Mesothelial cell of epicardium (in vitro differentiated cells): ENCODE results near the gene LY6G5B. TPM values are rescaled to one million over a fixed set of nuclear protein-coding genes. Genes with fewer than 3 reads are reported as not detected.

Experiments
- DNase-seq, 2 experiments: peaks; one replicate each; pipeline ENCODE4 v3.0.0; 2021; ENCODE audit warnings: low spot score in 2 of 2; ENCODE audit not compliant: unreplicated experiment in 2 of 2
- H3K27ac Mint-ChIP-seq: 2 replicates; pipeline ENCODE4 v1.8.0; 2021; ENCODE audit warnings: mixed read lengths
- H3K27me3 Mint-ChIP-seq: 2 replicates; pipeline ENCODE4 v1.8.0; 2021; ENCODE audit warnings: low read depth, mixed read lengths
- H3K36me3 Mint-ChIP-seq: 2 replicates; pipeline ENCODE4 v1.8.0; 2021; ENCODE audit warnings: mixed read lengths
- H3K4me1 Mint-ChIP-seq: 2 replicates; pipeline ENCODE4 v1.8.0; 2021; ENCODE audit warnings: mixed read lengths
- H3K4me3 Mint-ChIP-seq: 2 replicates; pipeline ENCODE4 v1.8.0; 2021; ENCODE audit warnings: mild to moderate bottlenecking, moderate library complexity, mixed read lengths
- H3K9me3 Mint-ChIP-seq: 2 replicates; pipeline ENCODE4 v1.8.0; 2021; ENCODE audit warnings: mixed read lengths
- total RNA-seq: library from RNA; stranded (reverse); gene quantifications from 3 replicates; pipeline ENCODE4 v1.2.1, GENCODE V29; 2021
- TF ChIP-seq, protein P1 (sequence below): fragments of 200-600 bp; sonication (generic); IDR thresholded peaks from one replicate; pipeline ENCODE4 v1.5.0; 2021; ENCODE audit warnings: antibody characterized with exemption; ENCODE audit not compliant: unreplicated experiment

The LY6G5B gene
- total RNA-seq, 1 donor from 2014 or later: 36.5 TPM

GRCh38 chr6:31631209-31631608, 38.6 kb upstream of the LY6G5B start:
- H3K4me1 Mint-ChIP-seq: no peaks in the 10 kb centered on the region
- H3K27ac Mint-ChIP-seq: no peak overlapping the region
- no peaks in the 10 kb centered on the region for H3K9me3 Mint-ChIP-seq
- H3K27me3 Mint-ChIP-seq: no peaks in the 10 kb centered on the region
- H3K36me3 Mint-ChIP-seq: peaks cover 49% of the 10 kb centered on the region
- TF ChIP-seq, protein P1, sequence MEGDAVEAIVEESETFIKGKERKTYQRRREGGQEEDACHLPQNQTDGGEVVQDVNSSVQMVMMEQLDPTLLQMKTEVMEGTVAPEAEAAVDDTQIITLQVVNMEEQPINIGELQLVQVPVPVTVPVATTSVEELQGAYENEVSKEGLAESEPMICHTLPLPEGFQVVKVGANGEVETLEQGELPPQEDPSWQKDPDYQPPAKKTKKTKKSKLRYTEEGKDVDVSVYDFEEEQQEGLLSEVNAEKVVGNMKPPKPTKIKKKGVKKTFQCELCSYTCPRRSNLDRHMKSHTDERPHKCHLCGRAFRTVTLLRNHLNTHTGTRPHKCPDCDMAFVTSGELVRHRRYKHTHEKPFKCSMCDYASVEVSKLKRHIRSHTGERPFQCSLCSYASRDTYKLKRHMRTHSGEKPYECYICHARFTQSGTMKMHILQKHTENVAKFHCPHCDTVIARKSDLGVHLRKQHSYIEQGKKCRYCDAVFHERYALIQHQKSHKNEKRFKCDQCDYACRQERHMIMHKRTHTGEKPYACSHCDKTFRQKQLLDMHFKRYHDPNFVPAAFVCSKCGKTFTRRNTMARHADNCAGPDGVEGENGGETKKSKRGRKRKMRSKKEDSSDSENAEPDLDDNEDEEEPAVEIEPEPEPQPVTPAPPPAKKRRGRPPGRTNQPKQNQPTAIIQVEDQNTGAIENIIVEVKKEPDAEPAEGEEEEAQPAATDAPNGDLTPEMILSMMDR: no peak
- no peak for DNase-seq
- H3K4me3 Mint-ChIP-seq: no peak overlapping the region

- no peak for DNase-seq
- Mint-ChIP-seq H3K27me3 (no peaks in the 10 kb centered on the region), H3K36me3 (peaks cover 48% of the 10 kb centered on the region), H3K27ac (peak overlapping the region; percentile 21), H3K9me3 (no peaks in the 10 kb centered on the region), H3K4me3 (no peak overlapping the region), H3K4me1 (no peaks in the 10 kb centered on the region)
- TF ChIP-seq, protein P1: no peak
These were observed 38.0 kb upstream of the LY6G5B start for GRCh38 chr6:31631681-31632278.

- H3K36me3 Mint-ChIP-seq: peaks cover 44% of the 10 kb centered on the region
- no peaks in the 10 kb centered on the region for H3K4me1 Mint-ChIP-seq
- H3K27ac Mint-ChIP-seq: peak overlapping the region; percentile 21
- no peak overlapping the region for H3K4me3 Mint-ChIP-seq
- H3K9me3 Mint-ChIP-seq: no peaks in the 10 kb centered on the region
- H3K27me3 Mint-ChIP-seq: no peaks in the 10 kb centered on the region
- no peak for DNase-seq
- TF ChIP-seq, protein P1: no peak
These were observed 37.4 kb upstream of the LY6G5B start for GRCh38 chr6:31632279-31632946.

DNA sequence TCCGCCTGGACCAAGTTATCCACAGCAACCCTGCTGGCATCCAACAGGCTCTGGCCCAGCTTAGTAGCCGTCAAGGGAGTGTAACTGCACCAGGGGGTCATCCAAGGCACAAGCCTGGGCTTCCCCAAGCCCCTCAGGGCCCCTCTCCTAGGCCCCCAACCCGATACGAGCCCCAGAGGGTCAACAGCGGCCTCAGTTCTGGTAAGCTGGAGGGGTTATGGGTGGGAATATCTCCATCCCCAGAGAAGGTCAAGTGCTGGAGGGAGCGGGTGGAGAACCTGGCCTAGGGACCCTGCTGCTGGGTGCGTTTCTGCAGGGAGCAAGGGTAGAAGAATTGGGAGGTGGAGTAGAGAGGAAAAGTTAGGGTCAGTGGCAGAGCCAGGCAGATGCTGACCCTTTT, 36.3 kb upstream of the LY6G5B start:
- Mint-ChIP-seq H3K4me3 (no peak overlapping the region), H3K9me3 (no peaks in the 10 kb centered on the region), H3K36me3 (peaks cover 36% of the 10 kb centered on the region), H3K27me3 (no peaks in the 10 kb centered on the region), H3K4me1 (no peaks in the 10 kb centered on the region), H3K27ac (no peak overlapping the region)
- DNase-seq: no peak
- TF ChIP-seq, protein P1: no peak

GRCh38 chr6:31634131-31634530, 35.6 kb upstream of the LY6G5B start:
- Mint-ChIP-seq H3K36me3 (peaks cover 39% of the 10 kb centered on the region), H3K4me1 (no peaks in the 10 kb centered on the region), H3K27me3 (no peaks in the 10 kb centered on the region), H3K4me3 (no peak overlapping the region), H3K27ac (peak overlapping the region; percentile 48), H3K9me3 (no peaks in the 10 kb centered on the region)
- TF ChIP-seq, protein P1: no peak
- DNase-seq: no peak
